Prostate gland (tissue), 2 donors: ENCODE data around the gene OCSTAMP. TPM values are rescaled to one million over a fixed set of nuclear protein-coding genes. Genes with fewer than 3 reads are reported as not detected.

ENCODE experiments used
- DNase-seq: peaks from one replicate; pipeline ENCODE4 v3.0.0-alpha.2; 2019; ENCODE audit warnings: low spot score
- H3K27ac ChIP-seq, 2 donors: fragments of 200-600 bp; sonication (generic); 2 replicates each; pipeline ENCODE4 v1.5.1; 2017 to 2019
- H3K27me3 ChIP-seq: fragments of 200-600 bp; sonication (generic); replicated peaks from 2 replicates; pipeline ENCODE4 v1.5.1; 2019; ENCODE audit not compliant: insufficient read depth
- H3K36me3 ChIP-seq, 2 donors: fragments of 200-600 bp; sonication (generic); 1 replicate in 1 of 2; 2 replicates in 1 of 2; pipeline versions ENCODE4 v1.5.1 to v1.8.1; 2017 to 2019
- H3K4me1 ChIP-seq: fragments of 200-600 bp; sonication (generic); replicated peaks from 2 replicates; pipeline ENCODE4 v1.5.1; 2019
- H3K4me3 ChIP-seq, 2 donors: fragments of 200-600 bp; sonication (generic); 2 replicates each; pipeline ENCODE4 v1.5.1; 2017 to 2019
- H3K9me3 ChIP-seq: fragments of 200-600 bp; sonication (generic); 2 replicates; pipeline ENCODE4 v1.5.1; 2017
- POLR2A ChIP-seq: fragments of 450-650 bp; IDR thresholded peaks from one replicate; pipeline ENCODE4 v1.6.1; 2016; ENCODE audit warnings: antibody characterized with exemption, mild to moderate bottlenecking
- POLR2AphosphoS5 ChIP-seq: sonication (generic); formaldehyde crosslinking; IDR thresholded peaks from one replicate; pipeline ENCODE4 v1.6.1; 2017; ENCODE audit warnings: antibody characterized with exemption
- whole genome bisulfite sequencing: methylation state at CpG from one replicate; pipeline ENCODE4 v1.1.5; 2018; 5-methylcytosine and 5-hydroxymethylcytosine counted together
- intact Hi-C: fragments of 100-400 bp; cut with DNase I; formaldehyde crosslinking; loops from one replicate; pipeline ENCODE4 v1.14.2; 2022
- total RNA-seq, 2 donors: library from RNA; depleted of rRNA; stranded (reverse); fragments of >200 nt; gene quantifications; one replicate each; pipeline ENCODE4 v1.1.0, GENCODE V29; 2016
- TF ChIP-seq, protein P1 (sequence below), 4 experiments: fragments of 200-600 bp in 2 of 4; fragments of 450-650 bp in 2 of 4; sonication (generic) in 2 of 4; IDR thresholded peaks; 1 replicate in 3 of 4; 2 replicates in 1 of 4; pipeline ENCODE4 v1.5.1; 2016 to 2019; ENCODE audit warnings: antibody characterized with exemption in 4 of 4, mild to moderate bottlenecking in 2 of 4, moderate library complexity in 2 of 4

The OCSTAMP gene
- total RNA-seq, 2 donors from 2014 or later: not detected

DNA sequence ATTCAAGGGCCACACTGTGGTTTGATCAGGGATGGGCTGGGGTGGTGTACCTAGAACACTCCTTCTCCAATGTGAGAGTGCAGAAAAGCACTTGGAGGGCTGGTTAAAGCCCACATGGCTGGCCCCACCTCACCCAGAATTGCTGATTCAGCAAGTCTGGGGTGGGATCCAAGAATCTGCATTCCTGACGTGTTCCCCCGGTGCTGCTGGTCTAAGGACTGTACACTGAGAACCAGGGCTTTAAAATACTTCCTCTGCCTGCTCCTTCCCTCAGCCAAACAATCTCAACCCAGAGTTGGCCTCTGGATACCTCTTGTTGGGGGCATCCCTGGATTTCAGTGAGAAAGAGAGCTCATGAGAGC, 13.4 kb upstream of the OCSTAMP start:
- DNase-seq: no peak
- no peak overlapping the region for H3K4me3 ChIP-seq
- H3K9me3 ChIP-seq: no peaks in the 10 kb centered on the region
- H3K4me1 ChIP-seq: no peaks in the 10 kb centered on the region
- 72% methylated on average over 2 of the region's 2 CpGs for WGBS
- no peaks in the 10 kb centered on the region for H3K36me3 ChIP-seq
- intact Hi-C loops: loop anchor here (5.0 kb wide), 1 partner anchor 118 kb away; no protein-coding TSS in a partner anchor
- H3K27me3 ChIP-seq: no peaks in the 10 kb centered on the region
- no peak for TF ChIP-seq POLR2A
- no peak for TF ChIP-seq POLR2AphosphoS5
- TF ChIP-seq, protein P1, sequence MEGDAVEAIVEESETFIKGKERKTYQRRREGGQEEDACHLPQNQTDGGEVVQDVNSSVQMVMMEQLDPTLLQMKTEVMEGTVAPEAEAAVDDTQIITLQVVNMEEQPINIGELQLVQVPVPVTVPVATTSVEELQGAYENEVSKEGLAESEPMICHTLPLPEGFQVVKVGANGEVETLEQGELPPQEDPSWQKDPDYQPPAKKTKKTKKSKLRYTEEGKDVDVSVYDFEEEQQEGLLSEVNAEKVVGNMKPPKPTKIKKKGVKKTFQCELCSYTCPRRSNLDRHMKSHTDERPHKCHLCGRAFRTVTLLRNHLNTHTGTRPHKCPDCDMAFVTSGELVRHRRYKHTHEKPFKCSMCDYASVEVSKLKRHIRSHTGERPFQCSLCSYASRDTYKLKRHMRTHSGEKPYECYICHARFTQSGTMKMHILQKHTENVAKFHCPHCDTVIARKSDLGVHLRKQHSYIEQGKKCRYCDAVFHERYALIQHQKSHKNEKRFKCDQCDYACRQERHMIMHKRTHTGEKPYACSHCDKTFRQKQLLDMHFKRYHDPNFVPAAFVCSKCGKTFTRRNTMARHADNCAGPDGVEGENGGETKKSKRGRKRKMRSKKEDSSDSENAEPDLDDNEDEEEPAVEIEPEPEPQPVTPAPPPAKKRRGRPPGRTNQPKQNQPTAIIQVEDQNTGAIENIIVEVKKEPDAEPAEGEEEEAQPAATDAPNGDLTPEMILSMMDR (IDR thresholded peaks at IDR 0.05): no peak
- H3K27ac ChIP-seq: no peak overlapping the region

DNA sequence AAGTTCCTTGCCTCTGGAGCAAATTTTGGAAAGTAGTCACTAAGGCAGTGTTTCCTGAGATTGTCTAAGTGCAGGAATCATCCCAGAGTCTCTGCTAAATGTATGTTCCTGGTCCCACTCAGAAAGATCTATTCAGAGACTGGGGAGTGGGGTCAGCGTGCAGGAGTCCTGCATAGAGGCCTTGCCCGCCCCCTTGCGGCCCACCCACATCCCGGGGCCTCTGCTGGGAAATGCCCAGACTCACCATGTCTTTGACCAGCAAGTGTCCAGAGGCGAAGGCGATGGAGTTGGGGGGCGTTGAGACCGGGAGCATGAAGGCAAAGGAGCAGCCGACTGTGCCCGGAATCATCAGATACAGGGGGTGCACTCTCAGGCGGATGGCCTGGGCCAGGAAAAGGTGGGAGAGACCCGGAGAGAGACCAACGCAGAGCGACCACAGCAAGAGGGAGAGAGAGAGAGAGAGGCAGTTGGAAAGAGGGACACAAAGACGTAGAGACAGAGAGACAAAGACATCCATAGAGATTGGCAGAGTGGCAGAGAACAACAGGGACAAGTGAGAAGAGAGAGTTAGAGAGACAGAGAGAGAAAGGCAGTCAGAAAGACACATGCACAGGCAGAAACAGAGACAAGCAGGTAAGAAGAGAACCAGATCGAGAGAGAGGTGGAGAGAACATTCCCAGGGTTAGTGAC, 12.9 kb upstream of the OCSTAMP start:
- H3K4me1 ChIP-seq: no peaks in the 10 kb centered on the region
- no peak overlapping the region for H3K27ac ChIP-seq
- no peaks in the 10 kb centered on the region for H3K36me3 ChIP-seq
- DNase-seq: no peak
- H3K9me3 ChIP-seq: no peaks in the 10 kb centered on the region
- TF ChIP-seq, protein P1 (IDR thresholded peaks at IDR 0.05): no peak
- no peak for TF ChIP-seq POLR2A
- no peak for TF ChIP-seq POLR2AphosphoS5
- no peak overlapping the region for H3K4me3 ChIP-seq
- 89% methylated on average over 16 of the region's 16 CpGs for WGBS
- H3K27me3 ChIP-seq: no peaks in the 10 kb centered on the region
- intact Hi-C loops: loop anchor here (5.0 kb wide), 1 partner anchor 119 kb away; no protein-coding TSS in a partner anchor

DNA sequence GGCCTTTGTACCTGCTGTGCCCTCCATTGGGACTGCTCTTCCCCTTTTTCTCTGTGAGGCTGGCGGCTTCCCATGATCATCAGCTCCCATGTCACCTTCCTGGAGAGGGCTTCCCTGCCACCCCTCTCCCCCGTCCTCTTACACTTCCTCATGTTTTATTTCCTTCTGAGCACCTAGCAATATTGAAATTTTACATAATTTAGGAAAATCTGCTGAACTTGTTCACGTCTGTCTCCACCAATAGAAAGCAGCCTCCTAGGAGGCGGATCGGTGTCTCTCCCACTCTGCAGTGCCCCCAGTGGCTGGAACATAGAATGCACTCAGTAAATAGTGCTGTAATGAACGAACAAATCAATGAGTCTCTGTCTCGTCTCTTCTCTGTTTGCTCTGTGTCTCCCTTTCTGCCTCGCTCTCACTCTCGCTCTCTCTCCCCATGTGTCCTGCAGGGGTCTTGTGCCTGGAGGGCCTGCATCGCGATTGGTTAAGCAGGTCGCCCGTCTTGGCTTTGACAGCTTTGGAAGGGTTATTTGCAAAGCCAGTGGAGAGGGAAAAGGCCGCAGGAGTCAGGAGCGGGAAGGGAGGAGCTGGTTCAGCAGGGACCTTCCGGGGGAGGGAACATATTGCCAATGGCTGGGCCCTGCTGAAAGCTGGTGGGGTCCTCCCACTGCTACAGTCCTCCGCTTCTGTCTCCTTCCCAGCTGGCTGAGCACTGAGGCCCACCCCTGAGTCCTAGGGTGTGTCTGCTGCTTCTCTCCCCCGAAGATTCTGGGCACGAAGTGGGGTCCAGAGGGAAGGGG, 12.1 kb upstream of the OCSTAMP start:
- H3K9me3 ChIP-seq: no peaks in the 10 kb centered on the region
- H3K4me3 ChIP-seq: no peak overlapping the region
- DNase-seq: peak; percentile 65
- no peaks in the 10 kb centered on the region for H3K36me3 ChIP-seq
- WGBS: 11% methylated on average over 19 of the region's 19 CpGs
- intact Hi-C loops: loop anchor here (5.0 kb wide), 1 partner anchor 120 kb away; no protein-coding TSS in a partner anchor
- H3K27ac ChIP-seq: peak overlapping the region; percentile 4 to 9
- H3K27me3 ChIP-seq: no peaks in the 10 kb centered on the region
- H3K4me1 ChIP-seq: no peaks in the 10 kb centered on the region
- TF ChIP-seq POLR2A: no peak
- peak; percentile 58 for TF ChIP-seq POLR2AphosphoS5
- TF ChIP-seq, protein P1 (IDR thresholded peaks at IDR 0.05): peak; percentile 64 to 86 (median 83)

DNA sequence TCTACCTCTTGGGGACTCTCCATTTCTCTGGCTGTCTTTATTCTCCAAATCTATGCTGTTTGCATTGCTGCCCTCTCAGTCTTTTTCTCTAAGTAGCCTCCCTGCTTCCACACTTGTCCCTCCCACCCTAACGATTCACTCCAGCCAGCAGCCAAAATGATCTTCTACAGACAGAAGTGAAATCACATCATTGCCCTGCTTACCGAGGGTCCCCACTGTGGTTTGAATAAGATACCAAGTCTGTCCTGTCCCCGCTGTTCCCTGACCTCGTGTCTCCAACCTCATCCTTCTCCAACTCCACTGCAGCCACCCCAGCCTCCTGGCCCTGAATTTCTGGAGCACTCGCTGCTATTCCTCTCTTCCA, 11.5 kb upstream of the OCSTAMP start:
- Histone ChIP-seq H3K4me1 (no peaks in the 10 kb centered on the region), H3K27me3 (no peaks in the 10 kb centered on the region), H3K27ac (peak overlapping the region in 1 of 2 donors; percentile 9), H3K9me3 (no peaks in the 10 kb centered on the region), H3K4me3 (no peak overlapping the region), H3K36me3 (no peaks in the 10 kb centered on the region)
- intact Hi-C loops: loop anchor here (5.0 kb wide), 1 partner anchor 120 kb away; no protein-coding TSS in a partner anchor
- TF ChIP-seq POLR2A (no peak), POLR2AphosphoS5 (no peak)
- TF ChIP-seq, protein P1 (IDR thresholded peaks at IDR 0.05): no peak
- 43% methylated on average over 5 of the region's 5 CpGs for WGBS
- DNase-seq: no peak
